ENCODE results near the gene CYP46A1.

- no peak for TF ChIP-seq GATA2 (IDR thresholded peaks at IDR 0.05; ENCODE audit: low read depth, low read length)
- TF ChIP-seq GATA3 (IDR thresholded peaks at IDR 0.05; ENCODE audit: low read depth, low read length) = no peak
These were observed 46.1 kb downstream of the CYP46A1 start for GRCh38 chr14:99729991-99730875.
